ENCODE measurements around the gene ZDHHC11. TPM values are rescaled to one million over a fixed set of nuclear protein-coding genes. Genes with fewer than 3 reads are reported as not detected.
A peak's percentile ranks its signal among the peaks of the same experiment; 100 is the strongest.
"Not testable (repeated sequence)": the region's sequence is repeated elsewhere in the genome, so short reads cannot be mapped to it uniquely, and the experiment has no call there.

The ZDHHC11 gene
- total RNA-seq, 1 donor from 2014 or later, result 18.7 TPM

GRCh38 chr5:777756-778161 is 73.0 kb downstream of the ZDHHC11 start:
- Histone ChIP-seq H3K36me3 (no peaks in the 10 kb centered on the region), H3K4me1 (peaks cover 39% of the 10 kb centered on the region), H3K27me3 (ENCODE audit: low read depth) (no peaks in the 10 kb centered on the region), H3K4me3 (no peak overlapping the region), H3K9me3 (replicated peaks) (no peaks in the 10 kb centered on the region), H3K27ac (replicated peaks) (no peak overlapping the region)
- TF ChIP-seq CTCF (IDR thresholded peaks at IDR 0.05; ENCODE audit: borderline replicate concordance), result no peak
- DNase-seq, result no peak
- intact Hi-C loops (cut with micrococcal nuclease), result no loop called here

GRCh38 chr5:776862-777711 is 73.7 kb downstream of the ZDHHC11 start:
- intact Hi-C loops (cut with micrococcal nuclease), result no loop called here
- no peak for DNase-seq
- H3K27me3 ChIP-seq (ENCODE audit: low read depth), result no peaks in the 10 kb centered on the region

GRCh38 chr5:775961-776861 is 74.6 kb downstream of the ZDHHC11 start:
- Histone ChIP-seq H3K36me3 (no peaks in the 10 kb centered on the region), H3K9me3 (replicated peaks) (no peaks in the 10 kb centered on the region), H3K4me3 (no peak overlapping the region), H3K27me3 (ENCODE audit: low read depth) (no peaks in the 10 kb centered on the region), H3K4me1 (peaks cover 39% of the 10 kb centered on the region), H3K27ac (replicated peaks) (peak overlapping the region; percentile 68)
- intact Hi-C loops (cut with micrococcal nuclease), result no loop called here
- DNase-seq, result no peak
- TF ChIP-seq CTCF (IDR thresholded peaks at IDR 0.05; ENCODE audit: borderline replicate concordance), result no peak

More at GRCh38 chr5:776862-777711, 73.7 kb downstream of the ZDHHC11 start:
- Histone ChIP-seq H3K4me1 (peaks cover 39% of the 10 kb centered on the region), H3K36me3 (no peaks in the 10 kb centered on the region), H3K9me3 (replicated peaks) (no peaks in the 10 kb centered on the region), H3K27ac (replicated peaks) (peak overlapping the region; percentile 68), H3K4me3 (no peak overlapping the region)
- TF ChIP-seq CTCF (IDR thresholded peaks at IDR 0.05; ENCODE audit: borderline replicate concordance), result no peak

- DNase-seq; H3K4me3 ChIP-seq; H3K36me3 ChIP-seq; H3K9me3 ChIP-seq (replicated peaks); H3K27me3 ChIP-seq (ENCODE audit: low read depth); intact Hi-C loops (cut with micrococcal nuclease): not testable (repeated sequence)
- H3K27ac ChIP-seq (replicated peaks), result peak overlapping the region; percentile 68
- peaks cover 37% of the 10 kb centered on the region for H3K4me1 ChIP-seq
These were observed 75.2 kb downstream of the ZDHHC11 start for GRCh38 chr5:775595-775960.

GRCh38 chr5:774854-775505 is 75.8 kb downstream of the ZDHHC11 start:
- Histone ChIP-seq H3K4me1 (peaks cover 35% of the 10 kb centered on the region), H3K27ac (replicated peaks) (peak overlapping the region; percentile 68)
- H3K9me3 ChIP-seq (replicated peaks); intact Hi-C loops (cut with micrococcal nuclease); H3K36me3 ChIP-seq; DNase-seq; H3K4me3 ChIP-seq; H3K27me3 ChIP-seq (ENCODE audit: low read depth): not testable (repeated sequence)

GRCh38 chr5:774304-774703 is 76.5 kb downstream of the ZDHHC11 start:
- intact Hi-C loops (cut with micrococcal nuclease); DNase-seq; H3K9me3 ChIP-seq (replicated peaks); H3K4me3 ChIP-seq; H3K27me3 ChIP-seq (ENCODE audit: low read depth); H3K36me3 ChIP-seq: not testable (repeated sequence)
- peak overlapping the region; percentile 68 for H3K27ac ChIP-seq (replicated peaks)
- peaks cover 35% of the 10 kb centered on the region for H3K4me1 ChIP-seq
